Lower leg skin (tissue), 4 donors: ENCODE results near the gene ANK3. TPM values are rescaled to one million over a fixed set of nuclear protein-coding genes. Genes with fewer than 3 reads are reported as not detected.

Experiments
- DNase-seq, 2 donors: peaks; one replicate each; pipeline ENCODE4 v3.0.0-alpha.2; 2019; ENCODE audit warnings: low spot score in 2 of 2
- H3K4me3 ChIP-seq: fragments of 200-600 bp; sonication (generic); 2 replicates; pipeline ENCODE4 v1.5.1; 2017; ENCODE audit warnings: mild to moderate bottlenecking, low read depth; ENCODE audit not compliant: poor library complexity, severe bottlenecking
- CTCF ChIP-seq, 3 donors: fragments of 450-650 bp; IDR thresholded peaks; one replicate each; pipeline ENCODE4 v1.5.1; 2016; ENCODE audit warnings: antibody characterized with exemption in 3 of 3, mild to moderate bottlenecking in 3 of 3, moderate library complexity in 2 of 3
- POLR2A ChIP-seq, 2 donors: fragments of 450-650 bp; IDR thresholded peaks; one replicate each; pipeline ENCODE4 v1.6.1; 2016 to 2017; ENCODE audit warnings: antibody characterized with exemption in 2 of 2, mild to moderate bottlenecking in 1 of 2, moderate library complexity in 1 of 2
- WGBS, 2 donors: methylation state at CpG; one replicate each; pipeline ENCODE4 v1.1.5; 2018; 5-methylcytosine and 5-hydroxymethylcytosine counted together
- intact Hi-C: fragments of 100-400 bp; cut with DNase I; formaldehyde crosslinking; loops from one replicate; pipeline ENCODE4 v1.15.0; 2023; ENCODE audit warnings: low total_unique reads
- total RNA-seq, 4 donors: library from RNA; depleted of rRNA; stranded (reverse); fragments of >200 nt; gene quantifications; one replicate each; pipeline ENCODE4 v1.1.0, GENCODE V29; 2016

ANK3 gene
- 100 to 1,000 TPM in 2 of 4 donors, 10 to 100 TPM in 2; 76.2 to 107 (median 91.5) TPM for total RNA-seq

- H3K4me3 ChIP-seq, result no peak within 1 kb of the TSS
- no peak for TF ChIP-seq POLR2A (IDR thresholded peaks at IDR 0.05)
- no peak for TF ChIP-seq CTCF (IDR thresholded peaks at IDR 0.05)
- WGBS, 2 donors, result 82 to 83% methylated on average over 10 of the region's 10 CpGs
- intact Hi-C loops, result no loop called here
- DNase-seq, result no peak
Observed at GRCh38 chr10:60389413-60390025, at the start of gene ANK3. Gene ANK3, minus strand, starts transcription at chr10:60389875. Its CDS starts 337 bp downstream, at chr10:60389538.

- TF ChIP-seq POLR2A (IDR thresholded peaks at IDR 0.05), result no peak
- no peak for TF ChIP-seq CTCF (IDR thresholded peaks at IDR 0.05)
- 63 to 67% methylated on average over 3 of the region's 3 CpGs for WGBS, 2 donors
- DNase-seq, result peak in 1 of 2 donors; percentile 27
- intact Hi-C loops, result loop anchor here (10.0 kb wide), 1 partner anchor 330 kb away; no protein-coding TSS in a partner anchor
- H3K4me3 ChIP-seq, result no peak overlapping the region
Observed at GRCh38 chr10:60434418-60435046, 44.9 kb upstream of the ANK3 start.

GRCh38 chr10:60433684-60434083 is 44.0 kb upstream of the ANK3 start:
- TF ChIP-seq POLR2A (IDR thresholded peaks at IDR 0.05) (no peak), CTCF (IDR thresholded peaks at IDR 0.05) (no peak)
- 28 to 38% methylated on average over 3 of the region's 3 CpGs for WGBS, 2 donors
- DNase-seq, result no peak

GRCh38 chr10:60430836-60431597 is 41.3 kb upstream of the ANK3 start:
- WGBS, 2 donors, result 69 to 85% methylated on average over 7 of the region's 7 CpGs
- DNase-seq, result no peak
- no peak for TF ChIP-seq CTCF (IDR thresholded peaks at IDR 0.05)
- no peak for TF ChIP-seq POLR2A (IDR thresholded peaks at IDR 0.05)
- intact Hi-C loops, result loop anchor here (10.0 kb wide), 1 partner anchor 326 kb away; no protein-coding TSS in a partner anchor
- no peak overlapping the region for H3K4me3 ChIP-seq

More at GRCh38 chr10:60433684-60434083, 44.0 kb upstream of the ANK3 start:
- intact Hi-C loops, result loop anchor here (10.0 kb wide), 1 partner anchor 329 kb away; no protein-coding TSS in a partner anchor
- H3K4me3 ChIP-seq, result no peak overlapping the region

- H3K4me3 ChIP-seq, result no peak overlapping the region
- TF ChIP-seq POLR2A (IDR thresholded peaks at IDR 0.05) (no peak), CTCF (IDR thresholded peaks at IDR 0.05) (no peak)
- DNase-seq, result no peak
- intact Hi-C loops, result loop anchor here (10.0 kb wide), 1 partner anchor 325 kb away; no protein-coding TSS in a partner anchor
- 69 to 76% methylated on average over 1 of the region's 1 CpG for WGBS, 2 donors
Observed at GRCh38 chr10:60430017-60430416, 40.3 kb upstream of the ANK3 start.
